Liver (tissue), 9 donors: ENCODE results near the gene ERBB4. TPM values are rescaled to one million over a fixed set of nuclear protein-coding genes. Genes with fewer than 3 reads are reported as not detected.
"Not testable (repeated sequence)": the region's sequence is repeated elsewhere in the genome, so short reads cannot be mapped to it uniquely, and the experiment has no call there.

Experiments
- DNase-seq: peaks from one replicate; pipeline ENCODE4 v3.0.0-alpha.2; 2017; ENCODE audit warnings: low spot score
- H3K27ac ChIP-seq, 2 donors: one replicate each; pipeline ENCODE4 v1.7.0; 2013; ENCODE audit warnings: inconsistent platforms in 2 of 2, low read length in 2 of 2, control low read depth in 1 of 2, low read depth in 1 of 2, mild to moderate bottlenecking in 1 of 2
- H3K27me3 ChIP-seq, 4 donors: one replicate each; pipeline versions ENCODE4 v1.6.1 to v1.7.0; 2013; ENCODE audit warnings: low read length in 3 of 4, inconsistent platforms in 1 of 4, mild to moderate bottlenecking in 1 of 4, moderate library complexity in 1 of 4; ENCODE audit not compliant: control insufficient read depth in 4 of 4, insufficient read depth in 4 of 4
- H3K36me3 ChIP-seq, 4 donors: one replicate each; pipeline versions ENCODE4 v1.6.1 to v1.7.0; 2013; ENCODE audit warnings: low read length in 3 of 4, mild to moderate bottlenecking in 3 of 4, low read depth in 1 of 4, moderate library complexity in 1 of 4; ENCODE audit not compliant: control insufficient read depth in 4 of 4, insufficient read depth in 3 of 4
- H3K4me1 ChIP-seq, 4 donors: one replicate each; pipeline versions ENCODE4 v1.6.1 to v1.7.0; 2013; ENCODE audit warnings: low read length in 3 of 4, mild to moderate bottlenecking in 3 of 4, moderate library complexity in 1 of 4; ENCODE audit not compliant: control insufficient read depth in 4 of 4, insufficient read depth in 4 of 4
- H3K4me3 ChIP-seq, 3 donors: one replicate each; pipeline versions ENCODE4 v1.6.1 to v1.7.0; 2013; ENCODE audit warnings: low read length in 3 of 3, control low read depth in 1 of 3, low read depth in 1 of 3, mild to moderate bottlenecking in 1 of 3
- H3K9ac ChIP-seq, 2 donors: one replicate each; pipeline ENCODE4 v1.7.0; 2013; ENCODE audit warnings: low read length in 2 of 2, mild to moderate bottlenecking in 2 of 2, moderate library complexity in 2 of 2, control low read depth in 1 of 2, low read depth in 1 of 2
- H3K9me3 ChIP-seq, 4 donors: one replicate each; pipeline versions ENCODE4 v1.6.1 to v1.7.0; 2013; ENCODE audit warnings: low read length in 3 of 4; ENCODE audit not compliant: control insufficient read depth in 4 of 4
- ATF3 ChIP-seq: IDR thresholded peaks from 2 replicates; pipeline ENCODE4 v1.6.1; 2016; ENCODE audit warnings: antibody characterized with exemption
- CTCF ChIP-seq: fragments of 150-350 bp; IDR thresholded peaks from 2 replicates; pipeline ENCODE4 v1.5.1; 2017; ENCODE audit warnings: improper control_type of control experiment, low read depth, low read length; ENCODE audit not compliant: missing input control
- EGR1 ChIP-seq, 2 donors: IDR thresholded peaks; 2 replicates each; pipeline ENCODE4 v1.6.1; 2016 to 2018; ENCODE audit warnings: antibody characterized with exemption in 2 of 2, low read depth in 2 of 2
- FOXA1 ChIP-seq: IDR thresholded peaks from 2 replicates; pipeline ENCODE4 v1.6.1; 2016; ENCODE audit warnings: antibody characterized with exemption
- FOXA2 ChIP-seq: IDR thresholded peaks from 2 replicates; pipeline ENCODE4 v1.6.1; 2016; ENCODE audit warnings: antibody characterized with exemption
- GABPA ChIP-seq, 2 donors: IDR thresholded peaks in 1 of 2; conservative IDR thresholded peaks in 1 of 2; 2 replicates each; pipeline ENCODE4 v1.6.1; 2016; ENCODE audit warnings: antibody characterized with exemption in 2 of 2, mild to moderate bottlenecking in 1 of 2, moderate library complexity in 1 of 2
- HNF4A ChIP-seq, 2 donors: conservative IDR thresholded peaks; 2 replicates each; pipeline ENCODE4 v1.6.1; 2016; ENCODE audit warnings: antibody characterized with exemption in 2 of 2, mild to moderate bottlenecking in 2 of 2
- HNF4G ChIP-seq: IDR thresholded peaks from 2 replicates; pipeline ENCODE4 v1.6.1; 2016; ENCODE audit warnings: antibody characterized with exemption
- JUND ChIP-seq, 2 donors: IDR thresholded peaks; 2 replicates each; pipeline ENCODE4 v1.6.1; 2016; ENCODE audit warnings: antibody characterized with exemption in 2 of 2
- MAX ChIP-seq: IDR thresholded peaks from 2 replicates; pipeline ENCODE4 v1.6.1; 2016; ENCODE audit warnings: antibody characterized with exemption
- RAD21 ChIP-seq, 2 donors: IDR thresholded peaks; 2 replicates each; pipeline ENCODE4 v1.6.1; 2016; ENCODE audit warnings: antibody characterized with exemption in 2 of 2, mild to moderate bottlenecking in 2 of 2
- REST ChIP-seq: IDR thresholded peaks from 2 replicates; pipeline ENCODE4 v1.6.1; 2016; ENCODE audit warnings: antibody characterized with exemption, mild to moderate bottlenecking
- RXRA ChIP-seq, 2 donors: IDR thresholded peaks; 2 replicates each; pipeline ENCODE4 v1.6.1; 2017 to 2018; ENCODE audit warnings: antibody characterized with exemption in 2 of 2, mild to moderate bottlenecking in 1 of 2
- SP1 ChIP-seq: IDR thresholded peaks from 2 replicates; pipeline ENCODE4 v1.6.1; 2018; ENCODE audit warnings: antibody characterized with exemption, mild to moderate bottlenecking
- TAF1 ChIP-seq: conservative IDR thresholded peaks from 2 replicates; pipeline ENCODE4 v1.6.1; 2016; ENCODE audit warnings: antibody characterized with exemption, mild to moderate bottlenecking
- YY1 ChIP-seq: IDR thresholded peaks from 2 replicates; pipeline ENCODE4 v1.6.1; 2016; ENCODE audit warnings: antibody characterized with exemption, mild to moderate bottlenecking
- ZBTB33 ChIP-seq: IDR thresholded peaks from 2 replicates; pipeline ENCODE4 v1.6.1; 2016; ENCODE audit warnings: antibody characterized with exemption
- WGBS: extraction: QIAGEN DNeasy Blood & Tissue Kit; methylation state at CpG from one replicate; pipeline ENCODE4 v1.1.7; 2013; 5-methylcytosine and 5-hydroxymethylcytosine counted together
- polyA plus RNA-seq, 2 donors: library from polyadenylated mRNA; stranded (reverse) in 1 of 2; unstranded in 1 of 2; fragments of 200-250 nt in 1 of 2; fragments of >200 nt in 1 of 2; fragmentation: Nextera tagmentation in 1 of 2; extraction: Ambion mirVana in 1 of 2; gene quantifications; one replicate each; pipeline versions ENCODE4 v1.2.1 to v1.2.3, GENCODE V29; 2013 to 2015
- total RNA-seq, 2 donors: library from RNA; depleted of rRNA; stranded (reverse); fragments of >200 nt; gene quantifications; one replicate each; pipeline ENCODE4 v1.2.3, GENCODE V29; 2014
- donor health status: healthy.
- donor health status: healthy.
- donor health status: healthy.
- donor health status: healthy.
- donor health status: healthy.

ERBB4 gene
- total and polyA plus RNA-seq, 4 donors, result 0.03 to 0.42 TPM; not detected in 2

GRCh38 chr2:211592006-211592405 is 946.6 kb downstream of the ERBB4 start:
- H3K27ac ChIP-seq, H3K4me3 ChIP-seq, H3K9ac ChIP-seq, H3K4me1 ChIP-seq, H3K27me3 ChIP-seq, H3K36me3 ChIP-seq, H3K9me3 ChIP-seq, DNase-seq: not testable (repeated sequence)
- 18% methylated on average over 12 of the region's 12 CpGs for WGBS

GRCh38 chr2:211591426-211591825 is 947.2 kb downstream of the ERBB4 start:
- Histone ChIP-seq H3K36me3 (no peaks in the 10 kb centered on the region), H3K9ac (no peak overlapping the region), H3K4me1 (no peaks in the 10 kb centered on the region), H3K9me3 (no peaks in the 10 kb centered on the region), H3K27me3 (no peaks in the 10 kb centered on the region), H3K27ac (no peak overlapping the region), H3K4me3 (no peak overlapping the region)
- no peak for DNase-seq
- 52% methylated on average over 2 of the region's 2 CpGs for WGBS
- no peak for TF ChIP-seq TAF1
- TF ChIP-seq RAD21 (IDR thresholded peaks at IDR 0.05), result no peak
- TF ChIP-seq EGR1 (IDR thresholded peaks at IDR 0.05; ENCODE audit: low read depth in 2 of 2), result no peak
- TF ChIP-seq ATF3, result no peak
- no peak for TF ChIP-seq ZBTB33
- TF ChIP-seq MAX, result no peak
- TF ChIP-seq GABPA (IDR thresholded peaks at IDR 0.05 in 1 of 2, conservative IDR thresholded peaks at IDR 0.05 in 1 of 2), result no peak
- no peak for TF ChIP-seq SP1
- no peak for TF ChIP-seq YY1
- no peak for TF ChIP-seq FOXA1
- no peak for TF ChIP-seq RXRA (IDR thresholded peaks at IDR 0.05)
- no peak for TF ChIP-seq REST
- no peak for TF ChIP-seq FOXA2

GRCh38 chr2:211568439-211568838 is 970.2 kb downstream of the ERBB4 start:
- no peak overlapping the region for H3K4me3 ChIP-seq
- no peaks in the 10 kb centered on the region for H3K4me1 ChIP-seq
- WGBS, result 77% methylated on average over 3 of the region's 3 CpGs
- no peaks in the 10 kb centered on the region for H3K36me3 ChIP-seq
- no peaks in the 10 kb centered on the region for H3K27me3 ChIP-seq
- no peak for DNase-seq
- no peak overlapping the region for H3K27ac ChIP-seq
- H3K9me3 ChIP-seq, result no peaks in the 10 kb centered on the region
- H3K9ac ChIP-seq, result no peak overlapping the region
- TF ChIP-seq SP1, result no peak
- TF ChIP-seq CTCF, result no peak
- no peak for TF ChIP-seq GABPA (IDR thresholded peaks at IDR 0.05 in 1 of 2, conservative IDR thresholded peaks at IDR 0.05 in 1 of 2)
- no peak for TF ChIP-seq RAD21 (IDR thresholded peaks at IDR 0.05)
- TF ChIP-seq HNF4G, result no peak
- no peak for TF ChIP-seq YY1
- TF ChIP-seq REST, result no peak
- no peak for TF ChIP-seq HNF4A (conservative IDR thresholded peaks at IDR 0.05)
- TF ChIP-seq MAX, result no peak
- no peak for TF ChIP-seq EGR1 (IDR thresholded peaks at IDR 0.05; ENCODE audit: low read depth in 2 of 2)
- no peak for TF ChIP-seq JUND (IDR thresholded peaks at IDR 0.05)
- TF ChIP-seq RXRA (IDR thresholded peaks at IDR 0.05), result no peak
